Esophagus squamous epithelium (tissue), 4 donors: ENCODE data around the gene SLC6A7.

Experiments
- CTCF ChIP-seq, 6 experiments: fragments of 450-650 bp in 4 of 6; fragments of 200-600 bp in 2 of 6; sonication (generic) in 2 of 6; IDR thresholded peaks; one replicate each; pipeline ENCODE4 v1.5.1; 2016 to 2019; ENCODE audit warnings: antibody characterized with exemption in 6 of 6, mild to moderate bottlenecking in 4 of 6, moderate library complexity in 4 of 6
- POLR2A ChIP-seq, 4 donors: fragments of 450-650 bp; IDR thresholded peaks; one replicate each; pipeline ENCODE4 v1.6.1; 2017; ENCODE audit warnings: antibody characterized with exemption in 4 of 4, mild to moderate bottlenecking in 4 of 4, moderate library complexity in 3 of 4

- TF ChIP-seq CTCF (IDR thresholded peaks at IDR 0.05) (no peak), POLR2A (IDR thresholded peaks at IDR 0.05) (no peak)
Observed at GRCh38 chr5:150251504-150251903, 61.6 kb downstream of the SLC6A7 start.
